HG03565 (cell line): ENCODE results near the gene CEP120.
"Not testable (repeated sequence)": the region's sequence is repeated elsewhere in the genome, so short reads cannot be mapped to it uniquely, and the experiment has no call there.

Source experiments
- ATAC-seq: cut with Tn5 transposase; IDR thresholded peaks from one replicate; pipeline ENCODE4 v1.9.1; 2021; ENCODE audit warnings: mild to moderate bottlenecking, moderate library complexity; ENCODE audit not compliant: unreplicated experiment

CEP120 gene

DNA sequence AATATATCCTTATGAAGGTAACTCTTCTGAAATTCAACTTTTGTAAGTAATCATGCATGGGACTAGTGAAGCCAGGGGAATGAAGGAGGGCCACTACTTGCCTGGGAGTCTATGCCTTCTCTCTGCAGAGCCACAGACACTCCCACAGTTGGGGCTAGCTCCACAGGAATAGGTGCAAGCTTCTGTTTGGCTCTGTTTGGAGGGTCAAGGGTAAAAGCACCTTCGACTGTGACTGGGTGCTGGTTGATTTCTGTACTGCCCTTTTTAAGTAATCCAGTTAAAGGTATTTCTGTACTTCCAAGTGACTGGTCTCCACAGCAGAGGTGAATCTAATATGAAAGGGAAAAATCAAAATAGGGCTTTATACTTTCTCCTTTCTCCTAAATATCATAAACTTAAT is 32.2 kb downstream of the CEP120 start:
- no peak for ATAC-seq

DNA sequence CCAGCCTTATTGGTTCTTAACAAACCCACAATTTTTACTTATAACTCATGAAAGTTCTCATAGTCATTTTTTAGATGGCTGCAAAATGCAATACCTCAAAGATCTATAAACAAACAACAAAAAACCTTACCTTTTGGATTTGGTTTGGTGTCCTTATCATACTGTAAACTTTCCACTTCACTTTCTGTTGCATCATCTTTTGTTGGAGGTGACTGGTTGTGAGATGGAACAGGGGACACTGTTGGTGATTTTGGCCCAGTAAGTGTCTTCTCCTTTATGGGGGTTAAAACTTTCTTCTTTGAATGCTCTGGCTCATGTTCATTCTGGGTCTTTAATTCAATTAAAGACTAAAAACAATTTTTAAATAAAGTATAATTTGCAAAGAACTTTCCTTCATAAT is 33.4 kb downstream of the CEP120 start:
- no peak for ATAC-seq

DNA sequence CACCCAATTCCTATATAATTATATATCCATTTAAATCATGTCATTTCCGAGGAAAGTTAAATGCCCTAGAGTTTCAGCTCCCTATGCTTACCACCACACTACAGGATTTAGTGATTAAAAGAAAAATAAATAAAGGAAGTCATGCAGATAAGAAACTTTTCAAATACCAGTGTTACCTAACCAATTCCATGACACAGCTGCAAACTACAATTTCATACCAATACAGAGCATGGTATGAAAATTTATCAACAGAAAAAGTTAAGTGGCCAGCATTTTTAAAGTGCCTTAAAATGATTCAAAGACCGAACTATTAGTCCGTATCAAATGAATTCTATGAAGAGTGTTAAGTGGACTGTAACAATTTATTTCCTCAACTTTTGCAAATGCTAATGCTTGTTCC is 35.9 kb downstream of the CEP120 start:
- ATAC-seq, result no peak

DNA sequence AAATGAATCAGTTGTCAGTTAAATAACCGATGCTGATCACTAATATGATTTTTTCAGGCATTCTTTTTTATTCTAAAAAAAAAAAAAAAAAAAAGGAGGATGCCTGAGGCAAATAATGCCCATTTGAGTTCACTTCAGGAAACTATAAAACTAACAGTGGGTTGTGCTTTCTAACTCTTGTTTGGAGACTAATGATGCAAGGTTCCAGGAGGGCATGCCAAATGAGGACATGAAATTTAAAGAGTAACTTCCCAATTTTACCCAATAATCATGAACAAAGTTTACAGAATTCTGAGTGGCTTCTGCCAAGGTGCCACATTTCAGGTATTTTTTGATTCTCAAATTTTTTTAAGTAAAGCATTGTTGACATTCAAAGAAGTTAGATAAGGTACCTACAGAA is 41.0 kb downstream of the CEP120 start:
- no peak for ATAC-seq

DNA sequence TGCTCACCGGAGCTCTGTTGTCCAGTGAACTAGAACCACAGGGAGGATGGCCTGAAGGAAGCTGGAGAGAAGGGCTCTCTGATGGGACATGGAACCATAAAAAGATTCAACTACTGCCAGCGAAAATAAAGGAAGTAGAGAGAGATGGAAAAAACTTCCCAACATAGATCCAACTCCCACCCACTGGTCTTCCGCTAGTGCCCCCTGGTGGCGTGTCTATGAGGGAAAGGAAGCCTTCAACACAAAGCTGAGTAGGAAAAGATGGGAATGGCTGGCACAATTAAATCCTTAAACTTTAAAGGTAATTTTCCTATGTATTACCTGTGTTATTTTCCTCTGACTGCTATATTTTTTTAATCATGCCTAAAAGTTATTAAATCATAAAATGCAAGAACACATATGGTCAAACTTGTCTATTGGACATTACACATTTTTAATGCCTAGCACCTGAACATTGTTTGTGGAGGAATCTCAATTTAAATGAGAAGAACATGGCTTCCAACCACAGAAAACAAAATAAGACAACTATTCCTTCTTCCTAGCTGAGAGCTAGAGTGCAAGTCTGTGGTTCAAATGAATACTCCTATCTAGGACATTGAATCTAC is 51.5 kb downstream of the CEP120 start:
- ATAC-seq, result no peak

DNA sequence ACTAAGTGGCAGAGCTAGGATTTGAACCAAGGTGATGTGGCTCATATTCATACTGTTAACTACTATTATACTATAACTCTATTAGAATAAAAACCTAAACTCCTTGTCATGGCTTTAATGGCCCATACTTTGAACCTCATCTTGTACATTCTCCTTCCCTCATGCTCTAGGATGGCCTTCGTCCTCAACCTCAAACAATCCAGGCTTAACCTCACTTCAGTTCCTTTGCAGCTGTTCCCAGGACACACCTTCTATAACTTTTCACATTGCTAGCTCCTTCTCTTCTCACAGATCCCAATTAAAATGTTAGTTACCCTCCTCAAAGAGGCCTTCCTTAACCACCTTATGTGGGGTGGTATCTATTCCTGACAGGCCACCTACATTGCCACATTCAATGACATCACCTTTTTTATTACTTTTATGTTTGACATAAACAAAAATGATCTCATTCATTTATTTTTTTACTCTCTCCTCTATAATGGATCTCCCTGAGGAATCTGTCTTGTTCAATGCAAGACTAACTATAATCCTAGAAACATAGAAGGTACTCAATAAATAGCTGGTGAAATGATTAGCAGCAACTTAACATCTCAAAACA is 53.7 kb downstream of the CEP120 start:
- ATAC-seq, result no peak

DNA sequence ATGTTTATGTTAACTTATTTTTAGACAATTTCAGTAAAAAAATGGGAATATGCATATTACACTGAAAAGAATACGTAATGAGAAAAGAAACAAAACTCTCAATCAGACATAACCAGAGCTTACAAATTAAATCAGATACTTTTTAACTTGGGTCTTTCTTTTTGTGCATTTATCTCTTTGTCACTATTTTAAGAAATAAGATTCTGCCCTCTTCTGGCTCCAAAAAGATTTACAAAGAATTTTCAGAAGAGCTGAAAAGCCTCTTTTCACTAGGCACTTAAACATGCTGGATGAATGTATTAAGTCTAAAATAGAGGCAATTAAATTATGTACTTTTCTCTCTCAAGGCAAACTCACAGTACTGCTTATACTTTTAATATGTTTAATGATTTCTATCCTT is 55.5 kb downstream of the CEP120 start:
- ATAC-seq, result no peak

DNA sequence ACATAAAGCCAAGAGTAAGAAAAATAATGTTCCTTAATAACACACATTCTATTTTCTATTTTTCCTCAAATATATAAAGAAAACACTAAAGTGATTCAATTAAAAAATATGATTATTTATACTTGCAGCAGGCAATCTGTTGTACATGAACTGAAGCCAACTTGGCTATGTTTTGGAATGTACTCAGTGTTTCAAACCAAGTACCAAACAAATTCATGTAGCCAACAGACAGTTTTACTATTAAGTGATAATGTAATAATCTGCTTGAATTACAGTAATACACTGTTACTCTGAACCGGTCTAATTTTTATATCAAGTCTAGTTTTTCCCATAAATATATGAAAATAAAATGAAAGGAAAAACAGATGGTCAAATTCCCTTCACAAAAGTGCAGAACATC is 58.0 kb downstream of the CEP120 start:
- ATAC-seq, result no peak

DNA sequence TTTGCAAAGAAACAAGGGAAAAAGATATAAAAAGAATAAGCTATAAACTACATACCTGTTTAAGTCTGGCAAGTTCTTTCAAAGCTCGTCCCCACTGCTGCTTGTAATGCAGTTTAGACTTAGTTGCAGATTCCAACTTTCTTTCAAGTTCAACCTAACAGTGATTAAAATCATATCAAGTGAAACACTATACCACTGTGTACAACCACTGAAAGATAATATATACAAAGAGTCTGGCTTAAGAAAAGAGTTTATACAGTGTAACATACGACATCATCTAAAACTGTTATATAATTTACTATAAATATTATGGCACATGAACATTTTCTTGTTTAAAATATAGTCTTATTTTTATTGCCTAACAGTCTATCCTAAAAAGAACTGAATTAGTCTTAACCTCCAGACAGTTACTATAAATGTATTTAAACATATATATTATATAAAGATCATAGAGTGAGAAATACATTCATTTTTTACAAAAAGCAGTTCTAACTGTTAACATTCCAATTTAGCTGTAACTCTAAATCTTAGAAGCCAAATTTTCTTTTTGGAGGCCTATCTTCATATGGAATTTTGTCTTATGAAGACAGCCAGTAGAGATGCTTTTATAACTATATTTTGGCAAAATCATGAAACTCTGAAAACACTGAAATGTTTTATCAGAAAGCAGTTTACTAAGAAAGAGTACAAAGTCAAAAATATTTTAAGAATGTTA is 58.6 kb downstream of the CEP120 start:
- no peak for ATAC-seq

DNA sequence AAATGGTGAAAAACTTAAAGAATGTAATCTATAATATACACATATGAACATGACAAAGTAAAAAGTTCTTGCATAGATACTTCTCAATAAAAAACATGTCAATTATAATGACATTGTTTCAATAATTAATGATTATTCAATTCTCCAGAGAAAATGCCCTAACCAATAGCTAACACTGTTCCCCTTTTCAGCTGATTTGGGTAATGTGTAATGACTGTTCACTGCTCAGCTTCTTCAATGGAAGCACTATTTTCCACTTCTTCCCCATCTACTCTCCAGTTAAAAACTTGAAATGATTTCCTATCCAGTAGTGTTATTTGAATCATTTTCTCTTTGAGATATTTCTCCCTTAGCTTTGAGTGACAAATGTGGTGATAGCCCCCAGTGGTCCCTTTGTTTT is 62.3 kb downstream of the CEP120 start:
- ATAC-seq, result no peak

DNA sequence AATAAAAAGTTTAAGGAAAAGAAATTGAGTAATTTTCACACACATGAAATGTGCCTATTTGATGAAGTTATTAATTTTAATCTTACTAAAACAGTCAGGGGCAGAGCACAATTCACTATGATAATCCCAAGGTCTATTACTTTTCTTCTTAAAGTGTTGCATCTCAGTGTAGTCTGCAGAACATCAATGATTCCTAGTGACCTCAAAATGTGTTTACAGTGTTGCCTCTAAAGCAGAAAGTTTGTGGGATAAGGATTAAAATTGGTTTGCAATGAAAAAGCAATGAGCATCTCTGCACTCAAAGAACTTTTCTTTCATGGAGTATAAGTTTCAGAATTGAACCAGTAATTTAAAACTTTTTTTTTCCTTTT is 63.0 kb downstream of the CEP120 start:
- no peak for ATAC-seq

DNA sequence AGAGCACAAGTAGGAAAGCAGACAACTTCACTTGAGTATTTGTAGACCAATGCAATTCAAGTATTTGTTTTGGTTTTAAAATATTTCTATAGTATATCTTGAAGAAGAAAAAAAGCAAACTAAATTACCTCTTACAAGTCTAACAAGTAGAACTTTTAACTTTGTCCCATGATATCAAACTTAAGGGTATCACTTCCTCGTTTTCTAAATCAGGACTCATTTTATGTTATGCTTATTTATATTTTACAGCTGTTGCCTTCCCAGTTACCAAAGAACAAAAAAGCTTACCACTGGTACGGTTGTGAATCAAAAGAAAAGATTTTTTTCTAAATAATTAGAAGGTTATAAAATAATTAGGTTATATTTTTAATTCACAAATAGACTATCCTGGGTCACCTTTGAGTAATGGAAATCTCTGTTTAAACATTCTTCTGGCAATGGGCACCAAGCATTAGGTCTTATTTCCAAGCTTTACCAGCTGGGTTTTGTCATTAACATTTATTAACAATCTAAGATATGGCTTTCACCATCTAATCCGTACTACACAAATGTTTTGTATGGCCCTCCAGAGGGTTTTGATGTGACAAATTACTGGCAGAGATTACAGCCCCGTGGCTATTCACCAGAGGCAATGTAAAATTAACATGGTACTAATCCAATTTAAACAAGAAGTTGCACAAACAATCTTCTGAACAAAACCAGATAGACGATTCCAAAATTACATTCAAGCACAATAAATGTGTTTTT is 63.6 kb downstream of the CEP120 start:
- no peak for ATAC-seq

DNA sequence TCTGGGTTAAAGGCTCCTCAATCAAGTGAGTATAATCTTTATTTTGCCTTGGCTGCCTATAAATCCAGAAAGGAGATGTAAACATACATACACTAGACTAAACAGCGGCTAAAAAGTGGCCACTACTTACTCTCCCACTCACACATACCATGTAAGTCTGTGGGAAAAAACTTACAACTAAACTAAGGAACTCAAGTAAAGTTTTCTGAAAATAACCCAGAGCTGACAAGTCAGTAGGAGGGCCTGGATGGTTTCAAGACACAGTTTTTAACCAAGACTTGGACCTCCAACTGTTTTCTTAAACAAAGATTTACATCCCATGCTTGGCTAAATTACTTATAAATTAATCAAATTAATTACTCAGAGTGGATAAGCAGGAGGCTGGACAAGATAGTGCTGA is 64.5 kb downstream of the CEP120 start:
- ATAC-seq, result no peak

DNA sequence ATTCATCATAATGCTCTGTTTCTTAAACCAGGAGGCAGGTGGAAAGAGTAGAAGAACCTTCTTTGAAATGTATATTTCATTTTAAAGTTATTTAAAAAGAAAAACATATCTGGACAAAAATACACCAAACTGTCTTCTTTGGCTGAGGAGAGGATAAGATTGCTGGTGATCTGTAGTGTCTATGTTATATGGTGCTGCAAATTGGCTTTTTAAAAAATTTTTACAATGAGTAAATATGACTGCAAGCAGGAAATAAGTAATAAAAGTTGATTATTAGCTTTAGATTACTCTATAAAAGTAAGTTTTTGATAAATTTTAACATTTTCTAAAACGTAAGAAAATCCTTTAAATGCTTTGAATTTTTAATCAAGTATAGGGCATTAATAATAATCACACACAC is 64.9 kb downstream of the CEP120 start:
- no peak for ATAC-seq

DNA sequence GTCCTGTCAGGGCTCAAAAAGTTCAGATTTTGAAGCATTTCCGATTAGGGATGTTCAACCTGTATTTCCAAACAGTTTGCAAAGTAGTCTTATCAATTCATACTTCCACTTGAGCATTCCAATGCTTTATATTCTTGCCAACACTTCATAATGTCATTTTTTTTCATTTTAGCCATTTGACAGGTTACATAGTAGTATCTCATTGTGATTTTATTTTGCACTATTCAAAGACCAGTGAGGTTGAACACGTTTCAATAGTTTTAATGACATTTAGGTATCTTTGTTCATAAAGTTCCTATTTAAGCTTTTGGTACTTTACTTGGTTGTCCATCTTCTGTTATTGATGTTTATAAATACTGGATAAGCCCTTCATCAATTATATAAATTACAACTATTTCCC is 71.4 kb downstream of the CEP120 start:
- no peak for ATAC-seq

DNA sequence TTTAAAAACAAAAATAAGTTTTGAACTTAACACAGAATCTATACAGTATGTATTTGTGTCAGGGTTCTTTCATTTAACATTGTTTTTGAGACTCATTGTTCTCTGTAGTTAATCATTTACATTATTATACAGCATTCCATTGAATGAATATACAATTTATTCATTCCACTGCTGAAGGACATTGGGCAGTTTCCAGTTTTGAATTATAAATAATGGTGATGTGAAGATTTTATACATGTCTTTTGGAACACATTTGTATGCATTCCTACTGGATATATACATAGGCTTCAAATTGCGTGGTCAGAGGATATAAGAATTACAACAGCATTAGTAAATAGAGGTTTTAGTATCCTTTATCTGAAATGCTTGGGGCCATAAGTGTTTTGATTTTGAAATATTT is 72.0 kb downstream of the CEP120 start:
- no peak for ATAC-seq

DNA sequence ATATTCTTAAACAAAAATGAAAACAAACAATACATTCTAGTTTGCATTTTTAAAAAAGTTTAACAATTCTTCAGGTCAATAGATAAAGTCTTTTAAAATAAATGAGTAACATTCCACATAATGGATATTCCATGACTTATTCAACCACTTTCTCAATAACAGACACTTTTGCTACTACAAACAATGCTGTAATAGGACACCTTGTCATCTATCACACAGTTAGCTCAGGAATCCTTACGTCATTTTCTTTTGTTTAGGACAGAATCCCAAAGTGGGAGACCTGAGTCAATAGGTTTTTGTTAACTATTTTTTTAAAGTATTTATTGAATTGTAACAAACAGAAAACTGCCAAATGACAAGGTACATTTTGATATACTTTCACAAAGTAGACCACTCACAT is 72.5 kb downstream of the CEP120 start:
- no peak for ATAC-seq

DNA sequence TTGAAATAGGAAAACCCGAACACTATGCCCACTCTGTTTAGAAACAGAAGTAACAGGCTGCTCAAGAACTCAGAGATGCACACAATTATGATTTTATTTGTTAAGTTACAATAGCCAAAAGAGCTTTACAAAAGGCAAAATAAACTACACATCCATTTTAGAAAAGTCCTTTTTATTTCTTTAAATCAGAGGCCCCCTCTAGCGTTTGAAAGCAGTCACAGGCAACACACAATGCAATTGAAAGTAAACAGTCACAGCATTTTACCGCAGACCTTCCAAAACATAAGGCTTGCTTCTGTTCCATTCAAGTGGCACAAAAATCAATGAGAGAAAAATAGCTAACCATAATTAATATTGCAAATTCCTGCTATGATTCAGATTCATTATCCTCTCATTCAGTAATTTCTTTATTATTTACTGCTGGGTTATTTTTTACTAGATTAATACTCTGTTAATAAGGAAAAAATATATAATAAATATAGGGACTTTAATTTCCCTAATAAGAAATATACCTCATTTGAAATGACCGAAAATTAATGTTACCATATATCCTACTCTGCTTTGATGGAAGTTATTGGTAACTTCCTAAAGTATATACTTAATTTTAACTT is 78.3 kb downstream of the CEP120 start:
- no peak for ATAC-seq

DNA sequence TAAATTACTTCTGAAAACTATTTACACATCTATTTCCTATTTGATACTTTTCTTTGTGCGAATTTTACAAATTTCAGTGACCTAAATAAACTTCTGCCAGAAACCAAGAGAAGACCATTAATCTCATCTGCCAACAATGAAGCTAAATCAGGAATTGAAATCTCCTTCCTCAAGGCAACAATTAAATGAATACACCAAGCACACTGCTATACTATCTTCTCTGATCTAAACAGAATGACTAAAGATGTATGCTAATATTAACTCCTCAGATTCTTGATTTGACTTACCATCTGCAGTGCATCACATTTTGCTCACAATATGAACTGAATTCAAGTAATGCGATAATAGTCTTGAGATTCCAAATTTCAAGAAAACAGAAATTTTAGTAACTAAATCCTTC is 82.3 kb downstream of the CEP120 start:
- no peak for ATAC-seq

DNA sequence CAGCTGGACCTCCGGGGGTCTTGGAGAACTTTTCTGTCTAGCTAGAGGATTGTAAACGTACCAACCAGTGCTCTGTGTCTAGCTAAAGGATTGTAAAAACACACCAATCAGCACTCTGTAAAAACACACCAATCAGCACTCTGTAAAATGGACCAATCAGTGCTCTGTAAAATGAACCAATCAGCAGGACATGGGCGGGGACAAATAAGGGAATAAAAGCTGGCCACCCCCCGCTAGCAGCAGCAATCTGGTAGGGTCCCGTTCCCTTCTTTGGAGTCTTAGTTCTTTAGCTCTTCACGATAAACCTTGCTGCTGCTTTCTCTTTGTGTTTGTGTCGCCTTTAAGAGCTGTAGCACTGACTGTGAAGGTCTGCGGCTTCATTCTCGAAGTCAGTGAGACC is 114.8 kb downstream of the CEP120 start:
- ATAC-seq, result not testable (repeated sequence)

DNA sequence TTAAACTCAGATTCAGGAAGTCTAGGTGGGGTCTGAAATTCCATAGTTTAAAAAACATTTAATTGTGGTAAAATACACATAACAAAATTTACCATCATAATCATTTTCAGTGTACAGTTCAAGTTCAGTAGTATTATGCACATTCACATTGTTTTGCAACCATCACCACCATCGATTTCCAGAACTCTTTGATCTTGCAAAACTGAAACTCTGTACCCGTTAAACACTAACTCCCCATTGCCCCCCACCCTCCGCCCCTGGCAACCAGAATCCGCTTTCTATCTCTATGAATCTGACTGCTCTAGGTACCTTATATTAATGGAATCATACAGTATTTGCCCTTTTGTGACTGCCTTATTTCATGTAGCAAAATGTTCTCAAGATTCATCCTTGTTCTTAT is 117.5 kb downstream of the CEP120 start:
- no peak for ATAC-seq
